Measurements from ENCODE around the gene SLC2A4RG.
"Not testable (repeated sequence)": the region's sequence is repeated elsewhere in the genome, so short reads cannot be mapped to it uniquely, and the experiment has no call there.

The SLC2A4RG gene

GRCh38 chr20:63722967-63723622 is 16.5 kb upstream of the SLC2A4RG start:
- not testable (repeated sequence) for DNase-seq

DNA sequence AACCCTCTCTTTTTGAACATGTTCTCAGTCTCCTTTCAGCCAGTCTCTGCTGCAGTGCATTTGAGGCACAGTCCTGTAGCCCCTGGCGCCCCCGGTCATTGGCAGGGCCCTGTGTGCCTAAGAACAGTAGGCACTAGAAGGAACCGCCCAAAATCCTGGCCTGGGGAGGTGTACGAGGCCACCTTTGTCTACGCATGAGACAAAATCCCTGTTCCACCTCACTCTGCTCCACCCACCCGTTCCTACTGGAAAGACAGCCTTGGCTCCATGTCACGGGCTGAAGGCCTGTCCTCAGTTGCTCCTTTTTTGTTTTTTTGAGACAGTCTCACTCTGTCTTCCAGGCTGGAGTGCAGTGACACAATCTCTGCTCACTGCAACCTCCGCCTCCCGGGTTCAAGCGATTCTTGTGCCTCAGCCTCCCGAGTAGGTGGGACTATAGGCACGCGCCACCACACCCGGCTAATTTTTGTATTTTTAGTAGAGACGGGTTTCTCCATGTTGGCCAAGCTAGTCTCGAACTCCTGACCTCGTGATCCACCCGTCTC is 9.3 kb upstream of the SLC2A4RG start:
- not testable (repeated sequence) for DNase-seq

GRCh38 chr20:63731410-63731809 is 8.2 kb upstream of the SLC2A4RG start:
- no peak for DNase-seq

DNA sequence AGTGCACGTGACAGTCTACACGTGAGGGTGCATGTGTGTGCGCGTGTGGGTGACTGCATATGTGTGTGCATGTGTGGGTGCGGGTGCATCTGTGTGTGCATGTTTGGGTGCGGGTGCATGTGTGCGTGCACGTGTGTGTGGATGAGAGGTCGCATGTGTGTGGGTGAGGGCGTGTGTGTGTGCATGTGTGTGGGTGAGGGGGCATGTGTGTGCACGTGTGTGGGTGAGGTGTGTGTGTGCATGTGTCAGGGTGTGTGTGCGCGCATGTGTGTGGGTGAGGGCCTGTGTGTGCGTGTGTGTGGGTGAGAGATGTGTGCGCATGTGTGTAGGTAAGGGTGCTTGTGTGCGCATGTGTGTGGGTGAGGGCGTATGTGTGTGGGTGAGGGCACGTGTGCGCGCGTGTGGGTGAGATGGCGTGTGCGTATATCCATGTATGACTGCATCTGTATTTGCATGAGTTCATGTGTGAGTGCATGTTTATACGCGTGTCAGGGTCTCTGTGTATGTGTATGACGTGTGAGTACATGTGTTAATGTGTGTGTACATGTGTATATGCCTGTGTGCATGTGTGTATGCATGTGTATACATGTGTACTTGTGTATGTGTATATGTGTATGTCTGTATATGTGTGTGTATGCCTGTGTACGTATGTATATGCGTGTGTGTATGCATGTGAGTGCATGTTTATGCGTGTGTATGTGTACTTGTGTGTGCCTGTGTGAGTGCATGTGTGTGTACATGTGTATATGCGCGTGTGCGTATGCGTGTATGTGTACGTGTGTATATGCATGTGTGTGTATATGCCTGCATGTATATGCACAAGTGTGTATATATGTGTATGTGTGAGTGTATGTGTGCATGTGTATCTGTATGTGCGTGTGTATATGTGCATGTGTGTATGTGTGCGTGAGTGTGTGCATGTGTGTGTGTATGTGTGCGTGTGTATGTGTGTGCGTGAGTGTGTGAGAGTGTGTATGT is 7.2 kb upstream of the SLC2A4RG start:
- no peak for DNase-seq

DNA sequence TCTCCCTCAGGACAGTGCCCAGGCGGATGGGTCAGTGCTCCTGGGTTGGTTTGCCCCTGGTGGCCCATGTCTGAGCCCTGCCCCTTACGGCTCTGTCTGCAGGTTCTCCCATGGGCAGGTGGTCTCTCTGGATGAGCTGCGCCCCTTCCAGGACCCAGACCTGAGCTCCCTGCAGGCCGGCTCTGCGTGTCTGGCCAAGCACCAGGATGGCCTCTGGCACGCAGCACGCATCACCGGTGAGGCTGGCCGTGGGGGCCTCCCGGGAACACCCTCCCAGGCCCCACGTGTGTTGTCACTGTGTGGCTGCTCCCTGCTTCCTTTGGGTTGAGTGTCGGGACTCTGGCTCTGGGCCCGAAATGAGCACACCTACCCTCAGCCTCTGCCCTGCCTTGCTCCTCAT is 6.5 kb upstream of the SLC2A4RG start:
- no peak for DNase-seq

DNA sequence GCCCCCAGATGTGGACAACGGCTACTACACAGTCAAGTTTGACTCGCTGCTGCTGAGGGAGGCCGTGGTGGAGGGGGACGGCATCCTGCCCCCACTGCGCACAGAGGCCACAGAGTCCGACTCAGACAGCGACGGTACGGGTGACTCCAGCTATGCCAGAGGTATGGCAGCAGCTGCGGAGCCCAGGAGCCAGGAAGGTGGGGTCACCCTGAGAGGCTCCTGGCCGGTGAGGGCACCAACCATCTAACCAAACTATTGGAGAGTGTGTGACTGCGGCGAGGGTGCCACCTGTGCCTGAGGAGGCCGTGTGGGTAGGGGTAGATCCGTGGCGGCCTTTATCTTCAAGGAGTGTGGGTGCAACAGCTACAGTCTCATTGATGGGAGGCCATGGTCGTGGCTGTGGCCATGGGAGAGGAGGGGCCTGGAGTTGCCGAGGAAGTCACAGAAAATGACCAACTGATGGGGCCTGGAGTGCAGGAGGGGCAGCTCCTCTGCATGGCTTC is 5.9 kb upstream of the SLC2A4RG start:
- DNase-seq: no peak

DNA sequence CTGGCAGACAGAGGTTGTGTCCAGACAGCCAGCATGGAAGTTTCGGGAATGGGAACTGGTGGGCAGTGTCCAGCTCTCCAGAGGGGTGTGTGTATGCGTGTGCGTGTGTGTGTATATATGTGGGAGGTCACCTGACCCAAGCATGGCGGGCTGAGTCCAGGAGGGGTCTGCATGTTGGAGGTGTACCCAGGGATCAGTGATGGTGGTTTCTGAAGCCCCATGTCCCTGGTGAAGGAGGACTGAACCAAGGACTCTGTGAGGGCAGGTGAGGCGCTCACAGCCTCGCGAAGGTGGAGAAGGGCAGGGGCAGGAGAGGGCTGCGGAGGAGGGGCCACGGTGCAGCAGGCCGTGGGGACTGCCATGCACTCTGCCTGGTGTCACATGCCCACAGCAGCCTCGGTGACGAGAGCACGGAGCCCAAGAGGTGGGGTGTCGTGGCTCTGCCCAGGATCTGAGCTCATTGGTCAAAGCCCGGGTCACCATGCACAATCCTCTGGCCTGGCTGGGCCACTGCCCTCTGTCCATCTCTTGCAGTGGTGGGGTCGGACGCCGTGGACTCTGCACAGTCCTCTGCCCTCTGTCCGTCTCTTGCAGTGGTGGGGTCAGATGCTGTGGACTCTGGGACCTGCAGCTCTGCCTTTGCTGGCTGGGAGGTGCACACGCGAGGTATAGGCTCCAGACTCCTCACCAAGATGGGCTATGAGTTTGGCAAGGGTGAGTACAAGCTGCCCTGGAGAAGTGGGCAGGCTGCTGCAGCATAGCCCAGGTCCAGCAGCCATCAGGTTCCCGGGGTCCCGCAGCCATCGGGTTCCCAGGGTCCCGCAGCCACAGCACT is 5.2 kb upstream of the SLC2A4RG start:
- no peak for DNase-seq

- peak; percentile 66 for DNase-seq
Measured at GRCh38 chr20:63734946-63735858, 4.4 kb upstream of the SLC2A4RG start.

DNA sequence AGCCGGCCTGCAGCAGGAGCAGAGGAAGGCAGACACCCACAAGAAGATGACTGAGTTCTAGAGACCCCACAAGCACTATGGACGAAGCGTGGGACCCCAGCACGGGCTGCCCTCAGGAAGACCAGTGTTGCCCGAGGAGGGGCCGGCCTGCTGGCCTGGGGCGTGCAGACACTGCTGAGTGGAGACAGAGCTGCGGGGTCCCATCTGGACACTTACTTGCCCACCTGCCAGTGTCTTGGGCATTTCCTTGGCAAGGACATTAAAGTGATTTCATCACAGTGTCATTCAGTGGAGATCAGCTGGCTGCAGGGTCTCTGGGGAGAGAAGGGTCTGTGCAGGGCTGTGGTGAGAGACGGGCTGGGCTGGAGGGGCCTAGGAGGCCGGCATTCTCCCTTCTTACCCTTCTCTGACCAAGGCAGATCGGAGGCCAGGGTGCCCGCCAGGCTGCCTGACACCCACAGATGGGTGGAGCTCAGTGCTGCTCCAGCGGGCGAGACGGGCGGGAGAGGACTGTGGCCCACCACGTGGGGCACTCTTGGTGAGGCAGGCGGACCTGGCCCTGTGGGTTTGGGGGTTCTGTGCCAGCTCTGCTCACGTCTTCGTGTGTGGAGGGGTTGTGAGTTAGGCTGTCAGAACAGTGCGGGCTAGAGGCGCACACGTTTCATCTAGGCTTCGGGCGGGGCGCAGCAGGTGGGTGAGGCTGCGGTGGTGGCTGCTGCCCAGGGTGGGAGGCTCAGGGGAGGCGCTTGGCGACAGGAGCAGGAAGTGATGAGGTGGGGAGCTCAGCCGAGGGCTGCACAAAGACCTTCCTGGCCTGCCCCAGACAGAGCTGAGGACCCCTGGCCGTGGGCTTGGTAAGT is 3.5 kb upstream of the SLC2A4RG start, which contains the start of gene LIME1:
LIME1 (plus strand) TSS at position 806 of the 860 bp plus-strand sequence. CDS start 886 bp downstream, outside the sequence.
- peak; percentile 94 for DNase-seq

DNA sequence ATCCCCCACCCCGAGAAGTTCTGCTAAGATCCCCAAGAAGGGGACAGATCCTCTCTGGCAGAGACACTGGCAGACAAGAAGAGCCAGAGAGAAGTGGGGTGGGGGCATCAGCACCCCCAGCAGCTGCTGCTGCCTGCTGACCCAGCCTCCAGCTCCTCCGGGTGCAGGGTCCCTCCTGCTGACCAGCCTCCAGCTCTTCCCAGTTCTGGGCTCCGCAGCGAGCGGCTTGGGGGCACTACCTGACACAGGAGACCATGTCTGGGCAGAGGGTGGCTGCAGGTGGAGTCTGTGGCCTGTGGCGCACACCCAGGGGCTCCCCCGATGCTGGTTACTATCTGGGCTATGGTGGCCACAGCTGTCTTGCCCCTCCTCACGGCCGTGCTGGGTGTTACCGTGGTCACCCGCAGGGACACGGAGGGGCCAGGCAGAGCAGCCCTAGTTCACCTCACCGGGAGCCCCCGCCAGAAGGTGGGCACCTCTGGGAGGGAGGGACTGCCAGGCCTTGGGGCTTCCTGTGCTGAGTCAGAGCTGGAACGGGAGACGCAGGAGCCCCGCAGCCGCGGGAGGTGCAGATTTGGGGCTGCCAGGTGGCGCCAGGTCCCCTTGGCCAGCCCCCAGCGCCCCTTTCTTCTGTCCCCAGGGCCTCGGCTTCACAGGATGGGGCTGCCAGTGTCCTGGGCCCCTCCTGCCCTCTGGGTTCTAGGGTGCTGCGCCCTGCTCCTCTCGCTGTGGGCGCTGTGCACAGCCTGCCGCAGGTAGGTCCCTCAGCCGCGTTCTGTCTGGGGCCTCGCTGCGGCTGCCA is 2.5 kb upstream of the SLC2A4RG start:
- peak; percentile 69 for DNase-seq

- DNase-seq: no peak
Measured at GRCh38 chr20:63737695-63737944, 2.0 kb upstream of the SLC2A4RG start.

DNA sequence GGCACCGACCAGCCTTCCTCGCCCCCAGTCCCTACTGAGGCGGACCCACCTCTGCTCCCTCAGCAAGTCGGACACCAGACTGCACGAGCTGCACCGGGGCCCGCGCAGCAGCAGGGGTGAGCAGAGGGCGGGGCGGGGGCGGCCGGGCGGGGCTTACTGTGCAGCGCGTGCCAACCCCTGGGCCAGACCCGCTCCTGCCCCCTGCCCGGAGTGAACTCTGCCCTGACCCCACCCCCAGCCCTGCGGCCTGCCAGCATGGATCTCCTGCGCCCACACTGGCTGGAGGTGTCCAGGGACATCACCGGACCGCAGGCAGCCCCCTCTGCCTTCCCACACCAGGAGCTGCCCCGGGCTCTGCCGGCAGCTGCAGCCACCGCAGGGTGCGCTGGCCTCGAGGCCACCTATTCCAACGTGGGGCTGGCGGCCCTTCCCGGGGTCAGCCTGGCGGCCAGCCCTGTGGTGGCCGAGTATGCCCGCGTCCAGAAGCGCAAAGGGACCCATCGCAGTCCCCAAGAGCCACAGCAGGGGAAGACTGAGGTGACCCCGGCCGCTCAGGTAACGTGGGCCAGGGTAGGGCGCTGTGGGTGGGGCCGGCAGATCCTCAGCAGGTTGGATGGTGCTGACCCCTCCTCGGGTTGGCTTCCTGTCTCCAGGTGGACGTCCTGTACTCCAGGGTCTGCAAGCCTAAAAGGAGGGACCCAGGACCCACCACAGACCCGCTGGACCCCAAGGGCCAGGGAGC is 1.5 kb upstream of the SLC2A4RG start:
- DNase-seq: peak; percentile 79

DNA sequence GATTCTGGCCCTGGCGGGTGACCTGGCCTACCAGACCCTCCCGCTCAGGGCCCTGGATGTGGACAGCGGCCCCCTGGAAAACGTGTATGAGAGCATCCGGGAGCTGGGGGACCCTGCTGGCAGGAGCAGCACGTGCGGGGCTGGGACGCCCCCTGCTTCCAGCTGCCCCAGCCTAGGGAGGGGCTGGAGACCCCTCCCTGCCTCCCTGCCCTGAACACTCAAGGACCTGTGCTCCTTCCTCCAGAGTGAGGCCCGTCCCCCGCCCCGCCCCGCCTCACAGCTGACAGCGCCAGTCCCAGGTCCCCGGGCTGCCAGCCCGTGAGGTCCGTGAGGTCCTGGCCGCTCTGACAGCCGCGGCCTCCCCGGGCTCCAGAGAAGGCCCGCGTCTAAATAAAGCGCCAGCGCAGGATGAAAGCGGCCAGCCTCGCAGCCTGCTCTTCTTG is 868 bp upstream of the SLC2A4RG start:
- peak; percentile 66 for DNase-seq

GRCh38 chr20:63740070-63740626 is 572 bp downstream of the SLC2A4RG start:
- DNase-seq: peak; percentile 34

GRCh38 chr20:63740627-63741353 is 1.2 kb downstream of the SLC2A4RG start:
- DNase-seq: peak; percentile 20

DNA sequence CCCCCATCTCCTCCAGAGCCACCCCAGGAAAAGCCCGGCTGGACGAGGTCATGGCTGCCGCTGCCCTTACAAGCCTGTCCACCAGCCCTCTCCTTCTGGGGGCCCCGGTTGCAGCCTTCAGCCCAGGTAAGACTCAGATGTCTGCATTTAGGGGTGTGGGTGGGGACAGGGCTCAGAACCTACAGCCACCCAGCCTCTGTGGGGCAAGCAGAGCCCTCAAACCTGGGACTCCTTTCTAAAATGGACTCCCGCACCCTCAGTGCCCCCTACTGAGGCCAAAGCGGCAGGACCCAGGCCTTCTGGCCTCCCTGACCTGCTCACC is 1.7 kb downstream of the SLC2A4RG start:
- no peak for DNase-seq

DNA sequence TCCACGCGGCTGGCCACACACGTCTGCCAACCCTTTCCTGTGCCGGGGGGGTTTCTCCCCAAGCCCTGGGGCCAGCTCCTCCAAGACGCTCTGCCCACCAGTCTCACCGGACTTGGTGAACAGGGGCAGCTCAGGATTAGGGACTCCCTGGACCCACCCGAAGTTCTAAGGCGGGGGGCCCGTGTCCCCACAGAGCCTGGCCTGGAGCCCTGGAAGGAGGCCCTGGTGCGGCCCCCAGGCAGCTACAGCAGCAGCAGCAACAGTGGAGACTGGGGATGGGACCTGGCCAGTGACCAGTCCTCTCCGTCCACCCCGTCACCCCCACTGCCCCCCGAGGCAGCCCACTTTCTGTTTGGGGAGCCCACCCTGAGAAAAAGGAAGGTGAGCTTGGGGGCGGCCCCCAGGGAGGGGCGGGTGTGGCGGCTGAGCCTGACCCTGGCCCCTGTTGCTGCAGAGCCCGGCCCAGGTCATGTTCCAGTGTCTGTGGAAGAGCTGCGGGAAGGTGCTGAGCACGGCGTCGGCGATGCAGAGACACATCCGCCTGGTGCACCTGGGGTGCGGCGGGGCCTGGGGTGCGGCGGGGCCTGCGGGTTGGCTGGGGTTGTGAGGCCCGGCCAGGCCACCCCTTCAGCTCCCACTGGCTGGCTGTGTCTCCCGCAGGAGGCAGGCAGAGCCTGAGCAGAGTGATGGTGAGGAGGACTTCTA is 2.3 kb downstream of the SLC2A4RG start:
- no peak for DNase-seq

Measured in RPMI8226 (cell line).